Posterior cingulate gyrus (tissue), 11 donors: ENCODE measurements around the gene CRBN.

ENCODE experiments used
- DNase-seq, 10 donors: peaks; one replicate each; pipeline versions ENCODE4 v3.0.0 to v3.0.0-alpha.2; 2020 to 2021; ENCODE audit warnings: mixed read lengths in 3 of 10
- intact Hi-C: fragments of 100-400 bp; cut with DNase I; formaldehyde crosslinking; loops from one replicate; pipeline ENCODE4 v1.15.1; 2023

The CRBN gene

DNA sequence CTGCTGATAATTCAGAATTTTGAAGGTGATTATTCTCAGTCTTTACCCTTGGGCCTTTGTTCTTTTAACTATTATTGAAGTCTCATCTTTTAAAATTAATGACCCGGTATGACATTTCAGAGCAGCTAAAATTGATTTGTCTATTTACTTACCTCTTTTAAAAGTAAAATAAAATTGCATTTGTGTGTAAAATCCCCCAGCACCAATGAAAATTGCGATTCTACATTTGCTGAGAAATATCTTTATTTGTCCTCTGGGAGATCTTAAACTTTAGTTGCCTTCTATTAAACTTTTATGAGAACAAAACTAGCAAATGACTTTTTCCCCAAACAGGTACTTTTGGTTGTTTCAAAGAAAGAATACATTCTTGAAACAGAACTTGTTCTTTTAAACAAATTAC lies 61.8 kb downstream of the CRBN start:
- intact Hi-C loops = no loop called here
- DNase-seq = no peak

DNA sequence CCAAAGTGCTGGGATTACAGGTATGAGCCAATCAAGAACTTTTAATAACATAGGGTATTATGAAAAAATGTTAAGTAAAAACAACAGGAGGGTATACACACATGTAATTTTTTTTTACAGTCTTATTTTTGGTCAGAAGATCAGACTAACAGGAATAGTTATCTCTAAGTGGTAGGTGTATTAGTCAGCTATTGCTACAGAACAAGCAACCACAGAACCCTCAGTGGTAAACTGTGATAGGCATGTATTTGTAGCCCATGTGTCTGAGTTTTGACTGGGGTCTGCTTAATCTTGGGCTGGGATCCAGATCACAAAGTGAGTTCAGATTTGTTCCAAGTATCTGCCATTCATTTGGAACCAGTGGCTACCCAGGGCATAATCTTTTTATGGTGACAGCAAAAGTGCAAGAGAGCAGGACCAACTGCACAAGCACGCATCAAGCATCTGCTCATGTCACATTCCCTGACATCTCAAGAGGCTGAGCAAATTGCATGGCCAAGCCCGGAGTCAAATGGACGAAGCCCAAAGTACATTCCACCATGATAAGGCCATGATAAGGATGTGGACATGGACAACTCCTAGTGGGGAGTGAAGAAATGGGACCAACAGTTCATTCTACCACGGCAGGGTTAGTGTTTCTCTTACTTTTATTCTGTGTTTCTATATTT lies 66.3 kb downstream of the CRBN start:
- no peak for DNase-seq
- intact Hi-C loops = no loop called here

DNA sequence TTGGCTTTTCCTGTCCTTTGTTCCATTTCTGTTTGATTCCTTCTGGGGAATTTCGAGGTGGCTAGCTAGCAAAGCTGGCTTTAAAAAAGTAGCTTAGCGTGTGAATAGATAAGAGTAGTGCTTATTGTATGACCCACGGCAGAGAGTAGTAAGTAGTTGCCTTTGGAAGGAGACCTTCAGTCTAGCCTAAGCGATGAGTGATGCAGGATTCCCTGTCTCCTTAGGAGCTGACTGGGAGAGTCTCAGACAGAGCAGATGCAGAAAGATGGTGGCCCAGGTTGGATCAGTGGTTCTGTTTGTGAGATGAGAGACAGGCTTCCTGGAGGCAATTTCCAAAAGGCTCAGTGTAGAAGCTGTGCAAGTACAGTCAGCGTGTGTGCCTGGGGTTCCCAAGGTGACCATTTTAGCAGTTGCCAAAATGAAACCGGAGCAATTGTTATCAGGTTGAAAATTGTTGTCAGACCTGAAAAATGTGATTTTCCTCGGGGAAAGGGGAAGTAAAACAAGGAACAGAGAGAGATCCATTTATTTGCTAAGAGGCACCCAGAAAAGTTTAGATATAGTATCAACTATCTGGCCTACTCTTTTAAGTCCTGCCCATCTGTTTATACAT lies 68.6 kb downstream of the CRBN start:
- no peak for DNase-seq
- intact Hi-C loops = no loop called here

DNA sequence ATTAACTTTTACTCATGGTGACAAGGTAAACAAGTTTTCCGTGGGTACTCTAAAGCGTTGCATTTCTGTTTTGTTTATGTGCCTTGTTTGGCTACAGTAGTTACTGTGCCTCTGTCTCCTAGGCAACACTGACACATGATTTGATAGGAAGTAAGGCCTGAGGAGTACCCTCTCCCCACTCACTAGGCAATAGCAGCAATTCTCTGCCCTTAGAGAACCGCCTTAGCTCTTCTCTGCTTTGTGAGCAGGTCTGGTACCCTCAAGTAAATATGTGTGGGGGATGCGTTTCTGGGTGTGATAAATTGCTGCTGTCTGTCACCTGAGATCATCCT lies 69.2 kb downstream of the CRBN start, which contains the start of gene IL5RA:
Gene IL5RA (minus strand): TSS at position 76 of the 332 bp plus-strand sequence. CDS start 5,390 bp downstream, outside the sequence.
- intact Hi-C loops = no loop called here
- no peak for DNase-seq

DNA sequence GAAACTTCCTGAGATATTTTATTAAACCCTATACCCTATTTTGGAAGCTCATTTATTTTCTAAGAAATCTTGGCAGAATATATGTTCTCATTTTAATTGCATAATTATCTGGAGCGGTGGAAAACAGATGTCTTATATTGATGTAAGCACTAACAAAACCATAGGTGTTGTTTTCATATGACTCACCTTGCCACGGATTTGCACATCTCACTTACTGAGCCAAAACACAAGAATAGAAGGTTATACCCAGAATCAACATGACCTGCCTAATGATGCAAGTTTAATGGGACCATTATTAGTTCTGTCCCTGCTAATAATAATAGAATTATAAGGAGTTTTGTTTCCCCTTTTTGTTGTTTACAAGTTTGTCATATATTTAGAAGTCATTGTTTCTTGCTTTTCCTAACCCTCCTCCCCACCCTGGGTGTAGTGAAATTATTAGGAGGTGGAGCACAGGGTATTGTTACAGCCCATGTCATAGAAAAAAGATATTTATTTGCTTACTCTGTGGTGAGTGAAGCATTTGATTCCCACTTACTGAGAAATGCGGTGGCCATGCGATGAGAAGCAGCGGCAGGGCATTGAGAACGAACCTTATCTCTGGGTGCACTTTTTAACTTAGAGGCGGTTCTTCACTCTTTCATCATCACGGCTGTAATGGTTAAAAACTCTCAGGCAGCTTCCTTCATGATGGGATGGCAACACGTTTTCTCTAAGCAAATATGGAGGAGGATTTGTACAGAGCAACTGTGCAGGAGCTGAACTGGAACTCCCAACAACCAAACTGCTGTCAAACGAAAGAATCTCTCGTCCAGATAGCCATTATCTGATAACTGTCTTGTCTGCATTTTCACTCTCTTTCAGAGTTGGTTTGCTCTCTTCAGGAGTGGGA lies 69.8 kb downstream of the CRBN start:
- intact Hi-C loops = no loop called here
- no peak for DNase-seq

DNA sequence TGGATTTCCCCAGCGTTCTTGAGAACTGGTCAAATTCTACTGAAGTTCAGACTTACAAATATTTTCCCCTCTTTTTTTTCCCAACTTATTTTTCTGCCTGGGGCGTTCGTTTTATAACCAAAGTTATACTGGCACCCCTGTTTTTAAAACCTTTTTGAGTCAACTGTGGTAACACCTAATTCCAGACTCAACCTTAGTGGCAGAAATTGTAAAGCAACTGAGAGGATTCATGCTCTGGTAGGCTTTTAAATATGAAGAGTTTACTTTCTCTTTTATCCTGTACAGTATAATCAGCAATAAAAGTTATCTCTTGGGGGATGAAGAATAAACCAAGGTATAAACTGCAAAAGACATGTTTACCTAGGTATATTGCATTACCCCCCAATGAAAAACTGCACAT lies 71.6 kb downstream of the CRBN start:
- DNase-seq = no peak
- intact Hi-C loops = no loop called here

DNA sequence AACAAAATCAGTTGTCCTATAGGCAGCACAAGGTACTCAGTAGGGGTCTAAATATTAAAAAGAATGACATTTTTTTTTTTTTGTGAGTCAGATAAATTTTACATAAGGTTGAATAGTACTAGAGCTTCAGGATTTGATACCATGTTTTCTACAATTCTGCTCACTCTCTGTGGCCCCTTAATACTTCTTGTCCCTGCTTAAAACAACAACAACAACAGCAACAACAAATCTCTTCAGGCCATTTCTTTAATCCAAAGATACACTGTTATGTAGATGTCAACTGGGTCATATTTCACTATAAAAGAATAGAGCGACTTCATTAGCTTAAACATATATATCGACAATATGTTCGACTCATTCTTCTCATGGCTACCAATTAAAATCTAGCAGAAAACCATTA lies 72.3 kb downstream of the CRBN start:
- no peak for DNase-seq
- intact Hi-C loops = no loop called here

DNA sequence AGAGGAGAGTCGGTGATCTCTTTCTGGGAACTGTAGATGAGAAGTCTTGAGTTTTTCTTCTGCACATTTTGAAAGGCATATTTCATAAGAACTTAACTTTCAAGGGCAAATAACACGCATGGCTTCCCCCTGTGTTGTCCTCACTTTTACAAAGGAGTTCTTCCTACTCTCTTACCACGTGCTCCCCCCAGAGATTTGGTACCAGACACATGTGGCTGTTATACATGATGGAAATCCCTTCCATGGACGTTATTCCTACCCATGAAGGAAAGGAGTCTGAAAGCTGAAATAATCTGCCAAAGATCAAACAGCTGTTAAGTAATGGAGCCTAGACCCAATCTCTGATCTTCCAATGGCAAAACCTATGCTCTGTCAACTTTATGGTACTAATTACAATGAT lies 73.7 kb downstream of the CRBN start:
- DNase-seq = no peak
- intact Hi-C loops = no loop called here

DNA sequence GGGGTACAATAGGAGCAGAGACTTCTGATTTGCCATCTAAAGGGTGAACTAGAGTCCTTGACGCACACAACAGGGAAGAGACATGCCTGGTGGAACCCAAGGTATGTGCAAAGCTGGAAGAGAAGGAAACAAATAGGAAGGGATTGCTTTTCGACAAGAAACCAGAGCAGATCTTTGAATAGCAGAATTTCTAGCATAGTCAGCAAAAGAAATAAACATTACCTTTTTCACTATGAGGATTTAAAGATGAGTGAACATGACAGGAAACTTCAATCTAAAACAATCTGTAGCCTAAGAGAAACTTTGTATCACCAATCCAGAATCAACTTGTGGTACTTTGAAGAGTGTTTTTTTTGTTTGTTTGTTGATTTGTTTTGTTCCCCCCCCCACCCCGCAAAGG lies 74.2 kb downstream of the CRBN start:
- intact Hi-C loops = no loop called here
- no peak for DNase-seq

DNA sequence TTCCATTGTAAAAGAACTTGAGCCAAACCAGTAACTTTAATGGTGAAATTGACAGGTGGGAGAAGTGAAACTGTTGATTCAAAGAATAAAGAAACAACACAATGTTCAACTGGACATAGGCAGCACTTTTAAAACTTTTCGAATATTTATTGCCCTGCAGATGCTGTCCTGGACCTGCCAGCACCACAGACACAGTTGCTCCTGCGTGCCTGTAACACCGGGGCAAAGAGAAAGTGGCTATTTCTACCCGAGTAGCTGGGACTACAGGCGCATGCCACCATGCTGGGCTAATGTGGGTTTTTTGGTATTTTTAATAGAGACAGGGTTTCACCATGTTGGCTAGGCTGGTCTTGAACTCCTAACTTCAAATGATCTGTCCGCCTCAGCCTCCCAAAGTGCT lies 76.7 kb downstream of the CRBN start:
- intact Hi-C loops = no loop called here
- DNase-seq = no peak

DNA sequence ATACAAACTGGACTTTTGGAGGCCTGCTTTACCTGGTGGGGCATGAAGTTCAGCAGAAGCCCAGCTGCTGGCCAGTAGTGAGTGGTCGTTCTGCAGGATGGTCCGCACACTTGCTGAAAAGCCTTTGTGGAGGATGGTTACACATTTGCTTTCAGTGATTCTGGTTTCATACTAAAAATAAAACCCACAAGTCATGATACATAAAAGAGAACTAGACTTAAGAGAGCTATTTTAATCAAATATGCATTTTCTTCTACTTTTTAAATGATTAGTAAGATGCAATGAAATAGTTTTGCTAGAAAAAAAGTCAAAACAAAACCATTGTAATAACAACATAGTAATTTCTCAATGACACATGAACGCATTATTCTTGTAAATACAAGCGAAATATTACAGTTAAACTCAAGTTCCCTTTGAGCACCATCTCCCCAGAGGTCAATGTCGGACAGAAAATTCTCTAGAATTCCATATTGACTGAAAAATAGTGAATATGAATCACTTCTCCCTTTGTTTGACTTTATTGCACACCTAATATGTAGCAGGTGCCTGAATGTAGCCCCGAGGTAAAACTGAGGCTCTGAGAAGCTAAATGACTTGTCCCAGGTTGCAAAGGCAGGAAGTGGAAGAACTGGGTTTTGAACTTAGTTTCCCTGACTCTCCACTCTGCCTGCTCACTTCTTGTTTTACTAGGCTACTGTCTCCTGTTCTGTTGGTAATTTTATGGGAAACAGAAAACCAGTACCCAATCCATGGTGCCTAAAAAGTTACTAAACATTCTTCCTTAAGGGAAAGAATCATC lies 77.6 kb downstream of the CRBN start:
- DNase-seq = no peak
- intact Hi-C loops = no loop called here
